MM.1S (cell line): Measurements from ENCODE around the gene EPB41L3.

Experiments used
- CTCF ChIP-seq: fragments of 300-600 bp; sonication (generic); IDR thresholded peaks from 2 replicates; pipeline ENCODE4 v1.5.1; 2016; ENCODE audit warnings: antibody characterized with exemption, low read length, mixed read lengths
- EZH2phosphoT487 ChIP-seq: fragments of 300-600 bp; sonication (generic); IDR thresholded peaks from 2 replicates; pipeline ENCODE4 v1.6.1; 2018; ENCODE audit warnings: antibody characterized with exemption, low read length

- TF ChIP-seq CTCF (no peak), EZH2phosphoT487 (no peak)
Observed at GRCh38 chr18:5419601-5420000, 124.2 kb downstream of the EPB41L3 start.
